GM19351 (cell line): Measurements from ENCODE around the gene OR51G1.
"Not testable (repeated sequence)": the region's sequence is repeated elsewhere in the genome, so short reads cannot be mapped to it uniquely, and the experiment has no call there.

Source experiments
- ATAC-seq: cut with Tn5 transposase; IDR thresholded peaks from one replicate; pipeline ENCODE4 v1.9.1; 2021; ENCODE audit warnings: mild to moderate bottlenecking, moderate library complexity; ENCODE audit not compliant: unreplicated experiment

The OR51G1 gene, protein sequence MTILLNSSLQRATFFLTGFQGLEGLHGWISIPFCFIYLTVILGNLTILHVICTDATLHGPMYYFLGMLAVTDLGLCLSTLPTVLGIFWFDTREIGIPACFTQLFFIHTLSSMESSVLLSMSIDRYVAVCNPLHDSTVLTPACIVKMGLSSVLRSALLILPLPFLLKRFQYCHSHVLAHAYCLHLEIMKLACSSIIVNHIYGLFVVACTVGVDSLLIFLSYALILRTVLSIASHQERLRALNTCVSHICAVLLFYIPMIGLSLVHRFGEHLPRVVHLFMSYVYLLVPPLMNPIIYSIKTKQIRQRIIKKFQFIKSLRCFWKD

DNA sequence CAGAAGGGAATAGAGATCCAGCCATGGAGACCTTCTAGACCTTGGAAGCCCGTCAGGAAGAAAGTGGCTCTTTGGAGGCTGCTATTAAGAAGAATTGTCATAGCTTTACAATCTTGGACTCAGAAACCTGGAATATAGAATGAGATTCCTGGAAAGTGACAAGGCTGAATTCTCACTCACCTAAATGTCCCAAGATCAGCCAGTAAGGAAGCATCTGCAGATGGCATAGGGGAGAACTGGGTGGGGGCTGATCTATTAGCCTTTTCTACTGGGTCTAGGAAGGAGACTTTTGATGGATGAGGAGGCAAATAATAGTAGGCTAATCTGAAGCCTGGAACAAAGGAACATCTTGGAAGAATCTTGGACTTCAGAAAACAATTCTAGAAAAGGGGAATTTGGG, at the start of gene OR51G1:
OR51G1 (minus strand) TSS at position 101 of the 400 bp plus-strand sequence; CDS start at position 101, 0 bp downstream.
- no peak for ATAC-seq

DNA sequence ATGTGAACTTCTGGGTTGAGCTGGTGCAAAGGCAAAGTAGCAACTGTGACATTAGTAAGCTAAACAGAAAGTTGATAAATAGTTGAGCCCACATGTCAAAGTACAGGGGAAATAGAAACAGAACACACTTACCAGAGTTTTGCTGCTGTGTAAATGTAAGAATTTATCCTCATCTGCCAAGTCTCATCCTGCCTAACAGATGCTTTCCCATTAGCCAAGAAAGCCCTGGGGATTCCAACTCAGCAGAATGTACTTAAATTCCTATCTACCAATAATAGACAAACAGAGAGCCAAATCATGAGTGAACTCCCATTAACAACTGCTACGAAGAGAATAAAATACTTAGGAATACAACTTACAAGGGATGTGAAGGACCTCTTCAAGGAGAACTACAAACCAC, 38.7 kb upstream of the OR51G1 start:
- no peak for ATAC-seq

DNA sequence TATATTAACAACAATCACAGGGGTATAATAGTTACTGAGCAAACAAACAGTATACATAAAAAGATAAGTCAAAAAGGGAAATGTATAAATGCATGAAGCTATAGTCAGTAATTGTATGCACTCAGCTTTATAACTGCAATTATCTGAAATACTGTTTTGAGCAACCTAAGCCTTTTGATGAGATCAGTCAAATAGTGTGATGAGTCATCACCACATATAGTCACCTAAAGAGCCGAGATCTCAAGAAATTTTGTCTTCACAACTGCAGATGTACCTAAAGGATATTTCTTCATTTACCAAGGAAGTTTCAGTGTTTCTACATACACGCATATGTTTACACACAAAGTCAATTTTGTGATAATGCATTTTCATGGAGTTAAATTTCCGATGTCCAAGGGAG, 36.7 kb upstream of the OR51G1 start:
- no peak for ATAC-seq

DNA sequence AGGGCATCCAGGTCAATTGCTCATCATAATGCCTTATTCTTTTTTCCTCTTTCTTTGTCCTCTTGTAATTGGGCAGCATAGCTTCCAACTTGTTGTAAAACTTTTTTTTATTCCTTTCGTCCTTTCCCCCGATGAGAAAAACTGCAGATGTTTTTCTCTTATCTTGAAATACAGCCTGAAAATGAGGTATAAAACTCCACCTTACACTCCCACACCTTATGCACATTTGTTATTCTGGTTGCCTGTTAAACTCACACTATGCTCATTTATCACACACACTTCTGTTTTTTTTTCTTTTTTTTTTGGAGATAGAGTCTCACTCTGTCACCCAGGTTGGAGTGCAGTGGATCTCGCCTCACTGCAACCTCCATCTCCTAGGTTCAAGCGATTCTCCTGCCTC, 33.3 kb upstream of the OR51G1 start:
- ATAC-seq, result no peak

DNA sequence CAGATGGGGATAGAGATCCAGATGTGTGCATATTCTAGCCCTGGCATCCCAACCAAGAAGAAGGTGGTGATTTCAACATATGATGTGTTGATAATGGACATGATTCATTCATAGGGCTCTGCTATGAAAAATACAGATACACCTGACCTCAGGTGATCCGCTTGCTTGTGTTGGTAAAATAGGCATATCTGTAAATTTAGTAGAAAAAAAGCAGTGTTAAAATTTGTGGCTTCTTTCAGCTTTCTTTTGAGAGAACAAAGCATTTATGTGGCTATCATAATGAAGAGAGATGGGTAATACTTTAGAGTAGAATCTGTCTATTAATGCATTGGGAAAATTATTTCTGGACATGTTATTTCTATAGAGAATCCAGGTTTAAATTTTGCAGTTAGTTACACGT, 31.5 kb upstream of the OR51G1 start, which contains the start of gene OR51A2:
OR51A2 (minus strand) TSS at position 101 of the 400 bp plus-strand sequence; CDS start at position 101, 0 bp downstream.
- ATAC-seq, result not testable (repeated sequence)

DNA sequence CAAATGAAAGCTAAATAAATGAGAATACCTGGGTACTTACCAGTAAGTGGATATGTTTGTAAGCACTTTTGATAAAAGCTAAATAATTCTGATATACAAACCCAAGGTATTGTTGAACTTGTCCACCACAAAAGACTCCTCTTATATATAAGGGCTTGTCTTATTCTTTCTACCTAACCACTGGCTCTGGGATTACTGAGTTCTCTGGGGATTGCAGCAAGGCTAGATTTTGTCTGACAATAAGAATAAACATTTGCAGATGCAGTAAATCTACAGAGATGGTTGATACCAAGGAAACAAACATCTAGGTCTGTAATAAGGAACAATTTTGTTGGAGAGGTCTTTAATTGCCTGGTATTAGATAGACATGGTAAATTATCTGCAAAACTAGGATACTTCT, 23.4 kb upstream of the OR51G1 start, which contains the start of gene OR51A4:
OR51A4 (minus strand) TSS at position 101 of the 400 bp plus-strand sequence. CDS start 505 bp downstream, outside the sequence.
- ATAC-seq, result no peak

DNA sequence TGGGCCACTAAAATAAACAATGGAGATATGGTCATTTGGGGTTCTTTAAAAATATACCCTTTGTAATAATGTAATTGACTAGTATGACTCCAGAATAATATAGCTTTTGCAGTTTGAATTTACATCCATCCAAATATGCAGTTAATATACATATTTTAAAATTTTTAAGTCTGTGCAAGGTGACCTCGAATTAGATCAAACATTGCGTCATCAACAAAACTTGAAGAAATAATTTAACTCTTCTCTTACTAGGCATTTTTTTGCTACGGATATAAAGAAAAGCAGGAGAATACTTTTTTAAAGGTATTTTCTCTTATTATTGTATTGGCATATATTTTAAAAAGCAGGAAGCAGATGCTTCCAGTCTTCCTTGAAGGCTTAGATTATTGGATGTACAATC, 12.6 kb upstream of the OR51G1 start:
- ATAC-seq, result no peak

DNA sequence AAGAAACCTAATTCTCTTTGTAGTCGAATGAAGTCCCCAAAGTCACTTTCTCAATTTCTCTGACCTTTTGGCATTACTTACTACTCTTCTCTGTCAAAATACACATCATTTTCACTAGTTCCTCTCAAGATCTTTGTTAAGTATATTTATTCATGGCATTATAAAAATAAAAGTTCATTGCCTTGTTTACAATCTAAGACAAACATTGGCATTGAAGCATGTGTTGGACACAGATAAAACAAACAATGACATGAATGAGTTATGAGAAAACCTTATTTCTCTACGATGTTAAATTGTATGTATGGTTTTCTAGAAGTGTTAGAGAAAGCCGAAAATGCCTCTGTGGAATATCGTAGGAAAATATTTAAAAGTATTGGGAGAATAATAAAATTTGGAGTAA, 8.6 kb upstream of the OR51G1 start:
- no peak for ATAC-seq

DNA sequence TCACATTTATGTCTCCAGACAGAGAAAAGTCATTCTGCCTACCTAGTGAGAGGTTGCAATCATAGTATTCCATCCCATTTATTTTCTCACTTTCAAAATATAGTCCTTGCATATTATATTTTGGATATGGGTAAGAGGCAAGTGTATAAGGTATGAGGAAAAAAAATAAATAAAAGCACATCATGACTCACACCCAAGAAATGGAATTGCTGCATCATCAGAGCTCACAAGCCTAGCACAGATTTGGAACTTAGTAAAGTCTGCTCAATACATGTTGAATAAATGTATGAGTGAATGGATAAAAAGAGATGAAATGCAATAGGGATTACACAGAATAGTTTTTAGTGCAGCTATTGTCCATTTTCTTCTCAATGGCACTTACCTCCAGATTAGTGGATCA, 2.5 kb upstream of the OR51G1 start:
- no peak for ATAC-seq

DNA sequence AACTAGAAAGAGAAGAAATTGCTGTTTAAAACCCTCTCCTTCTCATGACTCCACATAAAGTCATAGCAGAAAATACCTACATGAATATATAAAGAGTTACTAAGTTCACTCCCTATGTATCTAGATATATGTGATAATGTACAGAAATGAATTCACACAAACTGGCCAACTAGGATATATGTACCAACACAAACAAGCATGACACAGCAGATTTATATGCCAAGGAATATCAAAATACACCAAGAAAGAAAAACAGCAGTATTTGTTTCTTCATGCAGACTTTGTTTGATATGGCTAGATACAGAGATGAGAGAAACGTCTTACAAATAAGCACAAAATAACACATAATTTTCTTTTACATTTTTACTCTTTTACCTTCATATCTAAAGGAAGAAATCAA, 1.8 kb downstream of the OR51G1 start:
- ATAC-seq, result no peak

DNA sequence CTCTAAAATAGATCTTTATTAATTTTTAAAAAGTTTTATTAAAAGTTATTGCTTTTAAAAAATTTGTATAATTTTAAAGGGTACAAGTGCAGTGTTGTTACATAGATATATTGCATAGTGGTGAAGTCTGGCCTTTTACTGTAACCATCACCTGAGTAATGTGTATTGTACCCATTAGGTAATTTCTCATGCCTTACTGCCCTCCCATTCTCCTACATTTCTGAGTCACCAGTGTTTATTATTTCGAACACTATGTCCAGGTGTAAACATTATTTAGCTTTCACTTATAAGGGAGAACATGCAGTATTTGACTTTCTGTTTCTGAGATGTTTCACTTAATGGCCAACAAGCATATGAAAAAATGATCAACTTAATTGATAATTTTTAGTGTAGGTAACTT, 2.3 kb downstream of the OR51G1 start:
- ATAC-seq, result no peak

DNA sequence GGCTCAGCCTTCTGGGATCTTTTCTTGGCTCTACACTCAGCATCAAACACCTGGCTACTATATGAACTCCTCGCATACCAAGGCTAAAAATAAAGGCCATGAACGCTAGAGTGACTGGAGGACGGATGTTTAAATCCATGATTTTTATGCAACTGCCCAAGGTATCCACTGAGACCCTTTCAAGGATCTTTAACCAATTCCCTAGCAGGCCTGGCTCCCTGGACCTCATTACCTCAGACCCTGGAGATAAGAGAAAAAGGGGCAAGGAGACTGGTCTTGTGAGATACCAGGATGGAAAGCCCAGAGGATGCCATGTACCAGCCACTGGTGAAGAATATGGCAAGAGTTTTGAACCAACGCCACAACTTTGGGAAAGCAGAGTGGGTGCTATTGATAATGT, 4.9 kb downstream of the OR51G1 start, which contains the start of gene OR51G2:
OR51G2 (minus strand) TSS at position 101 of the 400 bp plus-strand sequence. CDS start 3,687 bp downstream, outside the sequence.
- ATAC-seq, result no peak

DNA sequence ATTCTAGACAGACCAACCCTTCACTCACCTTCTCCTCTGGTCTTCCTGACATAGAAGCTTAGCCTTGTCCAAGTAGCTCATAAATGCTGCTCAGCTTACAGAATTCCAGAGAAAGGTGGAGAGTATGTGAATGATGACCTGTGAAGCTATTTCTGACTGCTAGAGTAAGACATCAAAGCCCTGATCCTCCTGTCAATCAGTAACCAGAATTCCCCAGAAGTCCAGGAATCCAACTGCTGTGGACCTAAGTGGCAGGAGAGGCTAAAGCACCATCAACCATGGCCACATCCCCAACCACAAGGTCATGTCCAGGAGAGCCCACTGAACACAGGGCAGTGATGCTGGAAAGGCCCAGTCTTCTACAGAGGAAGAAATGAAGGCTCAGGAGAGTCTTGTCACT, 7.6 kb downstream of the OR51G1 start:
- no peak for ATAC-seq

DNA sequence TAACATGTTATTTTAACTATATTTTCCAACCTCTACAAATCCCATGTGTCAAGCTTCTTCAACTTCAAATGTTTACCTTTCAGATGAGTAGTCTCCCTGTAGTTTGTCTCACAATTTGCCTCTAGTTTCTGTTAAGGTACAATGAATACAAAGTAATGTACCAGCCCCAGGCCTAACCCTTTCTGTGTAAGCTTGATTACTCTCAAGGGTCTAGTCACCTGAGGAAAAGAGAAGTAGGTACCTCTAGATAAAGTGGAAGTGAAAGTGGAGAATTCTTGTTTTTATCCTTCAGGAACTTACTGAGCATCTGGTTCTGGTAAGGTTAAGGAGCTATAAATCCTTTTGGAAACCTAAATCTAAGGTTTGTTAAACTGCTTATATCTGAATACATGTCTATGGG, 20.7 kb downstream of the OR51G1 start, which contains the start of gene OR51A7:
OR51A7 (plus strand) TSS at position 300 of the 400 bp plus-strand sequence. CDS start 3,587 bp downstream, outside the sequence.
- ATAC-seq, result no peak

DNA sequence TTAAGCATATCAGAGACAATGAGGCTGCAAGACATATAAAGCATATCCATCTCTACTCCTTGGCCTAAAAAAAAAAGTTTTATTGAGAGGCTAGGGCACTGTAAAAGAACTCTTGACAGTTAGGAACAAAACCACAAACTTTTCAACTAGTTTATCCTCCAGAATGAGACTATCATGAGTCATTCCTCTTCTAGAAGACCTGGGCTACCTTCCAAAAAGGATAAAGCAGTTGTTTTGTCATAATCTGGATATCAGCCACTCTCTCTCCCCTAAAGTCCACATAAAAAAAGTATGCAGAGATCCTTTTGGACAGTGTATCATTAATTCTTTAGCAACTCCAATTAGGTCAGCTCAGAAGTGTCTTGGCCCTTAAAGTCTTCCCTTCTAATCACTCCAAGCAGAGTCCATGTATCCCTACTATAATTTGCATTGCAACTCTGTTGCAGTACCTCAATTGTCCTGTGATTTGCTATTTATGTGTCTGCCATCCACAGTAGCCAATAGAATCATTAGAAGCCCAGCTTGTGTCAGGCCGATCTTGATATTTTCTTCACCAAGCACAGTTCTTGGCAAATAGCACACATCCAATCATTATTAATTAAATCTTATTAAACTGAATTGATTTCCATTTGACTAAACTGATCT, 32.0 kb downstream of the OR51G1 start:
- ATAC-seq, result no peak

DNA sequence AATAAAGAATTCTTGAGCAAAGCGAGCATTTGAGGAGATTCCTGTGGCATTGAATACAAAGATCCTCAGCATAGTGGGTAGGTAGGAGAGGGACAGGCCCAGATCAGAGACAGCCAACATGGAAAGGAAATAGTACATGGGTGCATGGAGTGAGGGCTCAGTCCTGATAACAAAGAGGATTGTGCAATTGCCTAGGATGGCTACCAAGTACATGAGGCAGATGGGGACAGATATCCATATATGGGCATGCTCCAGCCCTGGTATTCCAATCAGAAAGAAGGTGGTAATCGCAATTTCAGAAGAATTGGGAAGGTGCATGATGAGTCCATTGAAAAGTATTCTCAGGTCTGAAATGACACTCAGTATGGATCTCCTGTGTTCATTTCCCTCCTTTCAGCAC, 33.9 kb downstream of the OR51G1 start:
- no peak for ATAC-seq

DNA sequence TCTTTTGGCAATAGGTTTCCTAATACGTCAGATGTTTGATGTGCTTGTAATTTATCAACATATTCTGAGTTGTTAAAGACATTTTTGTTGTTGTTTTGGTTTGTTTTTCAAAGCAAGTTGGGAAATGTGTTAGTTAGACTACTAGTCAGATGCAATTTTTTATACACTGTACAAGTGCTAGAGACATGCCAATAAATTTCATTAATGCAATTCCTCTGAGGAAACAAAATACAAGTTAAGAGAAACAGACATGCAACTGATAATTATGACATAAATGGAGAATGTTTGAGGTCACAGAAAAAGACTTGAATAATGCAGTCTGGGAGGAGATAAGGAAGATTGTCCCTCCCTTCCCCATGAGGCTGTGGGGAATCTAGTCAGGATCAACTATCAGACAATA, 36.5 kb downstream of the OR51G1 start:
- ATAC-seq, result no peak

DNA sequence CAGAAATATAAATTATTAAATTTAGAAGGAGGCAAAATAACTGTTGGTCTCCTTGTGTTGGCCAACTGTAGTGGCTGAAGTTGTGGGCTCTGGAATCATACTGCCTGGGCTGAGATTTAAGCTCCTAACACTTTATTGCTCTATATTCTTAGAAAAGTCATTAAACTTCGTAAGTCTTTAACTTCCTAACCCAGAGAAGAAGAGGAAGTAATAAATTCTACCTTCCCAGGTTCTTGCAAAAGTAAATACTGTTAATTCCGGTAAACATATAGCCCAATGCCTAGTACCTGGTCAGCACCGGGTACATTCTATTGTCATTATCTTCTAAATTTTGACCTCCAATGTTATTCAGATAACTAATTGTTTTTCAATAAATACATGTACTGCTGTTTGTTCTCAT, 38.0 kb downstream of the OR51G1 start:
- ATAC-seq, result no peak

DNA sequence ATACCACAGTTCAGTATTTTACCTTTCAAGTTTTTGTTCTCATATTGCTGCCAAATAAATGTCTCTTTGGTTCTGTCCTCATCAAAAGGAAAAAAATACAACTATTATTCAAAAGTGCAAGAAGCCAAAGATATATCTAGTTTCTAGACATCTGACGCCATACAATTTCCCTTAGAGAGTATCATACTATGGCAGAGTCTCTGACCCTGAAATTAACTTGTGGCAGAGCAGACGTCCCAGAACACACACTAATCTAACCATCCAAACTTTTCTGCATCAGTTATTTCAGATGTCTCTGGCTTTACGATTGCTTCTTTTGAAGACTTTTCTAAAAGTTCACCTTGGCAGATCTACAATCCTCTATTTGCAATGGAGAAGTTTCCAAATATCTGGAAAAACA, 39.8 kb downstream of the OR51G1 start:
- ATAC-seq, result no peak

DNA sequence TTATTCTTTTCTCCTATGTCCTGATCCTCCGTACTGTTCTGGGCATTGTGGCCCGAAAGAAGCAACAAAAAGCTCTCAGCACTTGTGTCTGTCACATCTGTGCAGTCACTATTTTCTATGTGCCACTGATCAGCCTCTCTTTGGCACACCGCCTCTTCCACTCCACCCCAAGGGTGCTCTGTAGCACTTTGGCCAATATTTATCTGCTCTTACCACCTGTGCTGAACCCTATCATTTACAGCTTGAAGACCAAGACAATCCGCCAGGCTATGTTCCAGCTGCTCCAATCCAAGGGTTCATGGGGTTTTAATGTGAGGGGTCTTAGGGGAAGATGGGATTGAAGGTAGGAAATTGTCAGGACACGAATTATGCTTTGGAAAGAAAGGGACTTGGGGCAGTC, 41.6 kb downstream of the OR51G1 start:
- ATAC-seq, result no peak

DNA sequence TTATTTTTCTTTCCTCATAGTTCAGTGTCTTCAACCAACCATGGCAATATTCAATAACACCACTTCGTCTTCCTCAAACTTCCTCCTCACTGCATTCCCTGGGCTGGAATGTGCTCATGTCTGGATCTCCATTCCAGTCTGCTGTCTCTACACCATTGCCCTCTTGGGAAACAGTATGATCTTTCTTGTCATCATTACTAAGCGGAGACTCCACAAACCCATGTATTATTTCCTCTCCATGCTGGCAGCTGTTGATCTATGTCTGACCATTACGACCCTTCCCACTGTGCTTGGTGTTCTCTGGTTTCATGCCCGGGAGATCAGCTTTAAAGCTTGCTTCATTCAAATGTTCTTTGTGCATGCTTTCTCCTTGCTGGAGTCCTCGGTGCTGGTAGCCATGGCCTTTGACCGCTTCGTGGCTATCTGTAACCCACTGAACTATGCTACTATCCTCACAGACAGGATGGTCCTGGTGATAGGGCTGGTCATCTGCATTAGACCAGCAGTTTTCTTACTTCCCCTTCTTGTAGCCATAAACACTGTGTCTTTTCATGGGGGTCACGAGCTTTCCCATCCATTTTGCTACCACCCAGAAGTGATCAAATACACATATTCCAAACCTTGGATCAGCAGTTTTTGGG, 42.2 kb downstream of the OR51G1 start, which contains the start of gene OR51T1:
OR51T1 (plus strand) TSS at position 41 of the 641 bp plus-strand sequence; CDS start at position 41, 0 bp downstream.
- ATAC-seq, result no peak
